Upper lobe of left lung (tissue), 4 donors: ENCODE data around the gene BIRC3.

Experiments used
- CTCF ChIP-seq, 6 experiments: fragments of 450-650 bp in 4 of 6; fragments of 200-600 bp in 2 of 6; sonication (generic) in 2 of 6; IDR thresholded peaks; one replicate each; pipeline ENCODE4 v1.5.1; 2016 to 2019; ENCODE audit warnings: antibody characterized with exemption in 6 of 6
- POLR2A ChIP-seq, 4 donors: fragments of 450-650 bp; IDR thresholded peaks; one replicate each; pipeline ENCODE4 v1.5.1; 2016 to 2017; ENCODE audit warnings: antibody characterized with exemption in 4 of 4, mild to moderate bottlenecking in 2 of 4

DNA sequence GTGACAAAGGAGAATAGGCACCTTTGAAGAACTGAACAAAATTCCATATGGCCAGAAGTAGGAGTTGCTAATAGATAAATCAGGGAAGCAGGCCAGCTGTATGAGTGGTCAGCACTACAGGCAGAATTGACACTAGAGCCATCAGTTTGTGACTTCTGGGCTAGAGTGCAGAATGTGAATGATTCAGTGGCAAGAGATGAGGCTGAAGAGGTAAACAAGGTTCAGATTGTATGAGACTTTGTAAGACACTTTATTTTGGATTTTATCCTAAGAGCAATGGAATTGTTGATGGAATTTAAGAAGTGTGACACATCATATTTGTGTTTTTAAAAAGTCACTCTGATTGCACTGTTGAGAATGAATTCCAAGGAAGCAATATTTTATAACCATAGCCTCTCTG is 12.9 kb downstream of the BIRC3 start:
- no peak for TF ChIP-seq CTCF (IDR thresholded peaks at IDR 0.05)
- no peak for TF ChIP-seq POLR2A (IDR thresholded peaks at IDR 0.05)
